ENCODE data around the gene ZFAND3. TPM values are rescaled to one million over a fixed set of nuclear protein-coding genes. Genes with fewer than 3 reads are reported as not detected.

ZFAND3 gene
- total RNA-seq, 1 donor from 2014 or later = 131 TPM

GRCh38 chr6:38187325-38187724 lies 367.8 kb downstream of the ZFAND3 start:
- Mint-ChIP-seq H3K27ac (ENCODE audit: unreplicated experiment) (no peak overlapping the region), H3K36me3 (ENCODE audit: low read depth, unreplicated experiment) (peaks cover 13% of the 10 kb centered on the region), H3K27me3 (ENCODE audit: low read depth, unreplicated experiment) (peaks cover 9% of the 10 kb centered on the region), H3K4me3 (ENCODE audit: unreplicated experiment) (no peak overlapping the region), H3K4me1 (ENCODE audit: low read depth, unreplicated experiment) (no peaks in the 10 kb centered on the region), H3K9me3 (ENCODE audit: unreplicated experiment) (peaks cover 5% of the 10 kb centered on the region)
- no peaks in the 10 kb centered on the region for H3K4me1 ChIP-seq (ENCODE audit: insufficient read depth, low read length)
- no peaks in the 10 kb centered on the region for H3K9me3 ChIP-seq (ENCODE audit: insufficient read depth, low read depth, low read length)
- H3K9ac ChIP-seq (ENCODE audit: low read length) = no peak overlapping the region
- no peak for FAIRE-seq
- no peak for DNase-seq (ENCODE audit: low read depth)
- H3K4me2 ChIP-seq (ENCODE audit: low read length) = no peak overlapping the region
- no peaks in the 10 kb centered on the region for H4K20me1 ChIP-seq (ENCODE audit: insufficient read depth, low read length)
- H3K36me3 ChIP-seq (ENCODE audit: insufficient read depth, low read length) = no peaks in the 10 kb centered on the region
- H3K27me3 ChIP-seq (ENCODE audit: insufficient read depth, low read length) = no peaks in the 10 kb centered on the region
- TF ChIP-seq CTCF (IDR thresholded peaks at IDR 0.05; ENCODE audit: insufficient read depth, low read depth, low read length) (no peak), EZH2 (IDR thresholded peaks at IDR 0.05; ENCODE audit: insufficient read depth, low read length) (no peak)
- no peaks in the 10 kb centered on the region for H3K79me2 ChIP-seq (ENCODE audit: insufficient read depth, low read length)
- no peak overlapping the region for H3K27ac ChIP-seq (ENCODE audit: low read depth, low read length)
- H2AFZ ChIP-seq (ENCODE audit: low read depth, low read length) = no peak overlapping the region
- no peak overlapping the region for H3K4me3 ChIP-seq (ENCODE audit: insufficient read depth, low read depth, low read length)

- no peaks in the 10 kb centered on the region for H3K4me1 Mint-ChIP-seq (ENCODE audit: low read depth, unreplicated experiment)
- peaks cover 13% of the 10 kb centered on the region for H3K36me3 Mint-ChIP-seq (ENCODE audit: low read depth, unreplicated experiment)
- H3K4me3 Mint-ChIP-seq (ENCODE audit: unreplicated experiment) = no peak overlapping the region
- TF ChIP-seq CTCF (IDR thresholded peaks at IDR 0.05; ENCODE audit: insufficient read depth, low read depth, low read length) (no peak), EZH2 (IDR thresholded peaks at IDR 0.05; ENCODE audit: insufficient read depth, low read length) (no peak)
- H3K9ac ChIP-seq (ENCODE audit: low read length) = no peak overlapping the region
- H3K27ac ChIP-seq (ENCODE audit: low read depth, low read length) = no peak overlapping the region
- no peaks in the 10 kb centered on the region for H3K4me1 ChIP-seq (ENCODE audit: insufficient read depth, low read length)
- H4K20me1 ChIP-seq (ENCODE audit: insufficient read depth, low read length) = no peaks in the 10 kb centered on the region
- no peak overlapping the region for H3K4me2 ChIP-seq (ENCODE audit: low read length)
- FAIRE-seq = no peak
- H3K4me3 ChIP-seq (ENCODE audit: insufficient read depth, low read depth, low read length) = no peak overlapping the region
- no peaks in the 10 kb centered on the region for H3K79me2 ChIP-seq (ENCODE audit: insufficient read depth, low read length)
- DNase-seq (ENCODE audit: low read depth) = no peak
- no peaks in the 10 kb centered on the region for H3K9me3 ChIP-seq (ENCODE audit: insufficient read depth, low read depth, low read length)
- peaks cover 5% of the 10 kb centered on the region for H3K9me3 Mint-ChIP-seq (ENCODE audit: unreplicated experiment)
- H3K27me3 Mint-ChIP-seq (ENCODE audit: low read depth, unreplicated experiment) = peaks cover 9% of the 10 kb centered on the region
- H3K27ac Mint-ChIP-seq (ENCODE audit: unreplicated experiment) = no peak overlapping the region
- no peaks in the 10 kb centered on the region for H3K36me3 ChIP-seq (ENCODE audit: insufficient read depth, low read length)
- H2AFZ ChIP-seq (ENCODE audit: low read depth, low read length) = no peak overlapping the region
- H3K27me3 ChIP-seq (ENCODE audit: insufficient read depth, low read length) = no peaks in the 10 kb centered on the region
These were observed 368.5 kb downstream of the ZFAND3 start for GRCh38 chr6:38187811-38188590.

DNA sequence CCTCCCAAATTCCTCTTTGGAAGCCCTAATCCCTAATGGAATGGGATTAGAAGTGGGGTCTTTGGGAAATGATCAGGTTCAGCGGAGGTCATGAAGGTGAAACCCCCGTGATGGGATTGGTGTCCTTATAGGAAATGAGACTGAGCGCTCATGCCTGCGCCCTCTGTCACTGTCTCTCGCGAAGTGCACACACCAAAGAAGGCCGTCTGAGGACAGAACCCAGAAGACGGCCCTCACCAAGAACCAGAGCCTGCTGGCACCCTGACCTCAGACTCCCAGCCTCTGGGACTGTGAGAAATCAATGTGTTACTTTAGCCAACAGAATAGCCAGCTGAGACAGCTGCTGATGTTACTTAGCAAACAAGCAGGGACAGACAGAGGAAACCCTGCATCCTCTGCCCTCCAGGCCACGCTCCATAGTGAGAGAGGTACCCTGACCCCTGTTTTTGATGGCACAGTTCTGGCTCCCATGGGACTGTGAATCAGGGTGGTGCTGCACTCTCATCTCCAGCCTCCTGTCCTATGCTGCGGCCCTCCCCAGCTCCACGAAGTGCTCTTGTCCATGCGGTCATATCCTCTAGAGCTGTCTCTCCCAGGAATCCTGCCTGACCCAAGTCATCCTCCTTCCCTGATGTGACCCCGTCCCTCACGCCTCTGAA lies 369.3 kb downstream of the ZFAND3 start:
- Histone ChIP-seq H3K4me3 (ENCODE audit: insufficient read depth, low read depth, low read length) (no peak overlapping the region), H3K9me3 (ENCODE audit: insufficient read depth, low read depth, low read length) (no peaks in the 10 kb centered on the region), H3K36me3 (ENCODE audit: insufficient read depth, low read length) (no peaks in the 10 kb centered on the region), H3K4me2 (ENCODE audit: low read length) (no peak overlapping the region), H3K27ac (ENCODE audit: low read depth, low read length) (no peak overlapping the region), H3K9ac (ENCODE audit: low read length) (no peak overlapping the region), H3K27me3 (ENCODE audit: insufficient read depth, low read length) (no peaks in the 10 kb centered on the region), H4K20me1 (ENCODE audit: insufficient read depth, low read length) (no peaks in the 10 kb centered on the region), H3K4me1 (ENCODE audit: insufficient read depth, low read length) (no peaks in the 10 kb centered on the region), H3K79me2 (ENCODE audit: insufficient read depth, low read length) (no peaks in the 10 kb centered on the region), H2AFZ (ENCODE audit: low read depth, low read length) (no peak overlapping the region)
- Mint-ChIP-seq H3K27me3 (ENCODE audit: low read depth, unreplicated experiment) (peaks cover 9% of the 10 kb centered on the region), H3K27ac (ENCODE audit: unreplicated experiment) (no peak overlapping the region), H3K4me3 (ENCODE audit: unreplicated experiment) (no peak overlapping the region), H3K9me3 (ENCODE audit: unreplicated experiment) (peaks cover 5% of the 10 kb centered on the region), H3K4me1 (ENCODE audit: low read depth, unreplicated experiment) (no peaks in the 10 kb centered on the region), H3K36me3 (ENCODE audit: low read depth, unreplicated experiment) (peaks cover 13% of the 10 kb centered on the region)
- FAIRE-seq (no peak), DNase-seq (ENCODE audit: low read depth) (no peak)
- TF ChIP-seq EZH2 (IDR thresholded peaks at IDR 0.05; ENCODE audit: insufficient read depth, low read length) (no peak), CTCF (IDR thresholded peaks at IDR 0.05; ENCODE audit: insufficient read depth, low read depth, low read length) (no peak)

All from astrocyte (in vitro differentiated cells and primary cell).